Sigmoid colon (tissue), 6 donors: Measurements from ENCODE around the gene SMIM45.

Source experiments
- DNase-seq: peaks from one replicate; pipeline ENCODE4 v3.0.0-alpha.2; 2019
- H3K27ac ChIP-seq, 4 donors: fragments of 200-600 bp; sonication (generic); one replicate each; pipeline ENCODE4 v1.5.1; 2016 to 2019; ENCODE audit warnings: mild to moderate bottlenecking in 1 of 4
- H3K27me3 ChIP-seq, 3 donors: fragments of 200-600 bp; sonication (generic); one replicate each; pipeline ENCODE4 v1.5.1; 2019; ENCODE audit warnings: mild to moderate bottlenecking in 1 of 3
- H3K36me3 ChIP-seq, 4 donors: fragments of 200-600 bp; sonication (generic); one replicate each; pipeline ENCODE4 v1.5.1; 2016 to 2019
- H3K4me1 ChIP-seq, 4 donors: fragments of 200-600 bp; sonication (generic); one replicate each; pipeline ENCODE4 v1.5.1; 2017 to 2019
- H3K4me3 ChIP-seq, 4 donors: fragments of 200-600 bp; sonication (generic); one replicate each; pipeline ENCODE4 v1.5.1; 2017 to 2019; ENCODE audit warnings: mild to moderate bottlenecking in 2 of 4, moderate library complexity in 1 of 4
- H3K9me3 ChIP-seq, 4 donors: fragments of 200-600 bp in 3 of 4; sonication (generic) in 3 of 4; one replicate each; pipeline versions ENCODE4 v1.5.1 to v1.6.1; 2013 to 2019
- CTCF ChIP-seq, 4 experiments: fragments of 450-650 bp in 3 of 4; fragments of 200-600 bp in 1 of 4; IDR thresholded peaks; one replicate each; pipeline ENCODE4 v1.5.1; 2016 to 2019; ENCODE audit warnings: antibody characterized with exemption in 4 of 4, mild to moderate bottlenecking in 3 of 4, moderate library complexity in 2 of 4
- EP300 ChIP-seq, 4 donors: sonication (generic); formaldehyde crosslinking; IDR thresholded peaks; one replicate each; pipeline ENCODE4 v1.6.1; 2017; ENCODE audit warnings: antibody characterized with exemption in 4 of 4
- POLR2A ChIP-seq, 2 donors: fragments of 450-650 bp; IDR thresholded peaks; one replicate each; pipeline ENCODE4 v1.6.1; 2016; ENCODE audit warnings: antibody characterized with exemption in 2 of 2, mild to moderate bottlenecking in 2 of 2, moderate library complexity in 2 of 2
- POLR2AphosphoS5 ChIP-seq, 4 donors: sonication (generic); formaldehyde crosslinking; IDR thresholded peaks; one replicate each; pipeline ENCODE4 v1.6.1; 2017; ENCODE audit warnings: antibody characterized with exemption in 4 of 4
- WGBS, 2 donors: extraction: QIAGEN DNeasy Blood & Tissue Kit; methylation state at CpG; one replicate each; pipeline ENCODE4 v1.1.7; 2013; 5-methylcytosine and 5-hydroxymethylcytosine counted together
- intact Hi-C: fragments of 100-400 bp; cut with DNase I; formaldehyde crosslinking; loops from one replicate; pipeline ENCODE4 v1.15.1; 2023
- donor health status: healthy with polysubstance abuse.
- donor health status: healthy.

The SMIM45 gene

GRCh38 chr22:41982865-41983264, 30.9 kb downstream of the SMIM45 start:
- TF ChIP-seq POLR2AphosphoS5 (IDR thresholded peaks at IDR 0.05) (no peak), POLR2A (IDR thresholded peaks at IDR 0.05) (no peak), EP300 (IDR thresholded peaks at IDR 0.05) (no peak), CTCF (IDR thresholded peaks at IDR 0.05) (no peak)
- H3K27ac ChIP-seq: no peak overlapping the region
- H3K4me3 ChIP-seq: no peak overlapping the region
- intact Hi-C loops: no loop called here
- 58 to 79% methylated on average over 5 of the region's 5 CpGs for WGBS, 2 donors
- no peak for DNase-seq
- H3K4me1 ChIP-seq: no peaks in the 10 kb centered on the region
- peaks cover under 1 to 7% (median 3%) of the 10 kb centered on the region in 3 donors for H3K27me3 ChIP-seq
- no peaks in the 10 kb centered on the region for H3K36me3 ChIP-seq
- no peaks in the 10 kb centered on the region for H3K9me3 ChIP-seq

GRCh38 chr22:41983513-41984405, 31.8 kb downstream of the SMIM45 start:
- no peaks in the 10 kb centered on the region for H3K27me3 ChIP-seq
- H3K27ac ChIP-seq: no peak overlapping the region
- WGBS, 2 donors: 79 to 80% methylated on average over 6 of the region's 6 CpGs
- H3K4me3 ChIP-seq: no peak overlapping the region
- intact Hi-C loops: no loop called here
- no peaks in the 10 kb centered on the region for H3K4me1 ChIP-seq
- no peaks in the 10 kb centered on the region for H3K9me3 ChIP-seq
- no peaks in the 10 kb centered on the region for H3K36me3 ChIP-seq
- TF ChIP-seq CTCF (IDR thresholded peaks at IDR 0.05): no peak
- no peak for TF ChIP-seq POLR2A (IDR thresholded peaks at IDR 0.05)
- no peak for TF ChIP-seq EP300 (IDR thresholded peaks at IDR 0.05)
- no peak for TF ChIP-seq POLR2AphosphoS5 (IDR thresholded peaks at IDR 0.05)
- no peak for DNase-seq

GRCh38 chr22:41987276-41987675, 35.3 kb downstream of the SMIM45 start:
- Histone ChIP-seq H3K27ac (no peak overlapping the region), H3K9me3 (no peaks in the 10 kb centered on the region), H3K27me3 (no peaks in the 10 kb centered on the region), H3K4me3 (no peak overlapping the region), H3K36me3 (no peaks in the 10 kb centered on the region), H3K4me1 (no peaks in the 10 kb centered on the region)
- 94 to 95% methylated on average over 5 of the region's 5 CpGs for WGBS, 2 donors
- intact Hi-C loops: no loop called here
- no peak for DNase-seq
- TF ChIP-seq POLR2AphosphoS5 (IDR thresholded peaks at IDR 0.05): no peak
- no peak for TF ChIP-seq CTCF (IDR thresholded peaks at IDR 0.05)
- no peak for TF ChIP-seq POLR2A (IDR thresholded peaks at IDR 0.05)
- TF ChIP-seq EP300 (IDR thresholded peaks at IDR 0.05): no peak

GRCh38 chr22:41989246-41989645, 37.3 kb downstream of the SMIM45 start:
- Histone ChIP-seq H3K9me3 (no peaks in the 10 kb centered on the region), H3K36me3 (no peaks in the 10 kb centered on the region), H3K4me3 (no peak overlapping the region), H3K27me3 (no peaks in the 10 kb centered on the region), H3K27ac (no peak overlapping the region), H3K4me1 (no peaks in the 10 kb centered on the region)
- intact Hi-C loops: no loop called here
- no peak for DNase-seq
- 67 to 93% methylated on average over 4 of the region's 4 CpGs for WGBS, 2 donors
- no peak for TF ChIP-seq CTCF (IDR thresholded peaks at IDR 0.05)
- no peak for TF ChIP-seq POLR2AphosphoS5 (IDR thresholded peaks at IDR 0.05)

- Histone ChIP-seq H3K27me3 (no peaks in the 10 kb centered on the region), H3K27ac (no peak overlapping the region), H3K9me3 (no peaks in the 10 kb centered on the region), H3K36me3 (no peaks in the 10 kb centered on the region), H3K4me1 (no peaks in the 10 kb centered on the region), H3K4me3 (no peak overlapping the region)
- no peak for DNase-seq
- WGBS, 2 donors: 89 to 93% methylated on average over 7 of the region's 7 CpGs
- TF ChIP-seq CTCF (IDR thresholded peaks at IDR 0.05) (no peak), EP300 (IDR thresholded peaks at IDR 0.05) (no peak), POLR2A (IDR thresholded peaks at IDR 0.05) (no peak), POLR2AphosphoS5 (IDR thresholded peaks at IDR 0.05) (no peak)
- intact Hi-C loops: no loop called here
Observed at GRCh38 chr22:41991111-41991510, 39.2 kb downstream of the SMIM45 start.
